AG04450 (cell line): ENCODE results near the gene KARS1. TPM values are rescaled to one million over a fixed set of nuclear protein-coding genes. Genes with fewer than 3 reads are reported as not detected.

ENCODE experiments used
- CTCF ChIA-PET: fragments of 300-600, 350-600 bp; formaldehyde crosslinking; extraction: SDS; loops from one replicate; lab custom pipeline; 2022; ENCODE audit warnings: antibody characterized with exemption, inconsistent platforms; lab: Charles Lee
- POLR2A ChIA-PET: fragments of 350-600 bp; formaldehyde crosslinking; extraction: SDS; loops from one replicate; lab custom pipeline; 2021; ENCODE audit warnings: antibody characterized with exemption, inconsistent platforms; lab: Yijun Ruan, JAX
- DNase-seq: peaks from one replicate; pipeline ENCODE4 v3.0.0-alpha.2; 2011; ENCODE audit warnings: low read depth, low spot score
- H3K27ac ChIP-seq: one replicate; pipeline ENCODE4 v1.5.1; 2012; ENCODE audit warnings: low read depth, low read length, control low read depth
- H3K27me3 ChIP-seq: one replicate; pipeline ENCODE4 v1.6.0; 2012; ENCODE audit warnings: low read length; ENCODE audit not compliant: control insufficient read depth, insufficient read depth
- H3K4me3 ChIP-seq: 2 replicates; pipeline ENCODE4 v1.5.1; 2011; ENCODE audit warnings: mild to moderate bottlenecking, low read depth, low read length, control low read depth
- H3K9me3 ChIP-seq: 2 replicates; pipeline ENCODE4 v1.5.1; 2012; ENCODE audit warnings: low read length; ENCODE audit not compliant: control insufficient read depth, insufficient read depth
- CTCF ChIP-seq: IDR thresholded peaks from 2 replicates; pipeline ENCODE4 v1.5.1; 2011; ENCODE audit warnings: low read depth, low read length, control low read depth, inconsistent platforms
- polyA plus RNA-seq: library from polyadenylated mRNA; depleted of rRNA; stranded (reverse); fragments of >200 nt; gene quantifications from 2 replicates; pipeline ENCODE4 v1.2.3, GENCODE V29; 2011

KARS1 gene
- polyA plus RNA-seq, 1 experiment = 203 TPM

- no peak overlapping the region for H3K27ac ChIP-seq
- H3K4me3 ChIP-seq = no peak overlapping the region
- H3K27me3 ChIP-seq = peaks cover 4% of the 10 kb centered on the region
- ChIA-PET POLR2A (no interaction called here), CTCF (no interaction called here)
- H3K9me3 ChIP-seq = peaks cover under 1% of the 10 kb centered on the region; the same call in 1 of the 2 replicates
- DNase-seq = no peak
- no peak for TF ChIP-seq CTCF
Observed at GRCh38 chr16:75679366-75679765, 31.9 kb upstream of the KARS1 start.

- Histone ChIP-seq H3K27ac (no peak within 1 kb of the TSS), H3K4me3 (no peak within 1 kb of the TSS), H3K9me3 (no peaks in the 10 kb centered on the region), H3K27me3 (peaks cover 4% of the 10 kb centered on the region)
- ChIA-PET CTCF (interaction anchor here (0.8 kb wide), 1 partner anchor 28 kb away, joined by 3 read pairs; no protein-coding TSS in a partner anchor), POLR2A (no interaction called here)
- no peak for TF ChIP-seq CTCF
- DNase-seq = no peak
Observed at GRCh38 chr16:75676909-75677308, 29.4 kb upstream of the KARS1 start, which contains the start of gene CPHXL2. Gene CPHXL2, minus strand, starts transcription at chr16:75677009. Its CDS starts 10 bp downstream, at chr16:75676999.

- Histone ChIP-seq H3K27me3 (no peaks in the 10 kb centered on the region), H3K27ac (no peak overlapping the region), H3K4me3 (no peak overlapping the region), H3K9me3 (no peaks in the 10 kb centered on the region)
- TF ChIP-seq CTCF = no peak
- CTCF ChIA-PET = no interaction called here
- DNase-seq = no peak
- POLR2A ChIA-PET = no interaction called here
Observed at GRCh38 chr16:75667503-75667902, 20.0 kb upstream of the KARS1 start.

- ChIA-PET POLR2A (no interaction called here), CTCF (no interaction called here)
- no peaks in the 10 kb centered on the region for H3K9me3 ChIP-seq
- no peak for DNase-seq
- H3K4me3 ChIP-seq = no peak overlapping the region
- no peak overlapping the region for H3K27ac ChIP-seq
- no peaks in the 10 kb centered on the region for H3K27me3 ChIP-seq
- no peak for TF ChIP-seq CTCF
Observed at GRCh38 chr16:75660726-75661302, 13.3 kb upstream of the KARS1 start.

GRCh38 chr16:75660321-75660720, 12.9 kb upstream of the KARS1 start:
- CTCF ChIA-PET = interaction anchor here (0.7 to 1.6 kb wide), 2 partner anchors 104 to 987 kb away, joined by 4 to 16 read pairs; no protein-coding TSS in a partner anchor
- TF ChIP-seq CTCF = no peak
- POLR2A ChIA-PET = interaction anchor here (1.1 kb wide), 1 partner anchor 13 kb away, joined by 5 read pairs; the partner anchor contains the start of genes KARS1 and TERF2IP
- Histone ChIP-seq H3K27me3 (no peaks in the 10 kb centered on the region), H3K9me3 (no peaks in the 10 kb centered on the region), H3K4me3 (no peak overlapping the region), H3K27ac (no peak overlapping the region)
- DNase-seq = no peak
